HCT116 (cell line): ENCODE data around the gene FAM13A. TPM values are rescaled to one million over a fixed set of nuclear protein-coding genes. Genes with fewer than 3 reads are reported as not detected.

Source experiments
- ATAC-seq: fragments of 200-7000 bp; cut with Tn5 transposase; 2 replicates; pipeline ENCODE4 v1.9.1; 2020; ENCODE audit warnings: mild to moderate bottlenecking, moderate library complexity
- BruUV-seq: library from RNA; stranded (reverse); fragments of 400-500 nt; replicated peaks from 2 replicates; lab custom pipeline; 2021; lab: Mats Ljungman, UMichigan
- CTCF ChIA-PET: fragments of 300-600 bp; sonication (Branson Sonifier 250); formaldehyde crosslinking; loops from one replicate; lab custom pipeline; 2021; ENCODE audit warnings: antibody characterized with exemption; lab: Charles Lee
- POLR2A ChIA-PET: fragments of 300-600, 350-600 bp; sonication (Branson Sonifier 250); formaldehyde crosslinking; loops from one replicate; lab custom pipeline; 2021; ENCODE audit warnings: antibody characterized with exemption; lab: Charles Lee
- RAD21 ChIA-PET, 2 experiments: fragments of 300-600 bp; sonication (Branson Sonifier 250); formaldehyde crosslinking; loops; one replicate each; lab custom pipeline; 2023; ENCODE audit warnings: low total read pairs in 2 of 2; ENCODE audit not compliant: uncharacterized antibody in 2 of 2, unreplicated experiment in 2 of 2, low non-redundant PET in 1 of 2; lab: Charles Lee
- DNase-seq: peaks from one replicate; pipeline ENCODE4 v3.0.0-alpha.2; 2010; ENCODE audit warnings: low read depth, low spot score
- H2AFZ ChIP-seq: fragments of 200-600 bp; shearing (Covaris generic), sonication (generic); 2 replicates; pipeline ENCODE4 v1.6.1; 2017; ENCODE audit warnings: low read depth, mixed run types, mixed read lengths, antibody characterized with exemption, low read length; ENCODE audit not compliant: poor library complexity, severe bottlenecking
- H3K27ac ChIP-seq: 2 replicates; pipeline ENCODE4 v1.5.1; 2012; ENCODE audit warnings: low read depth, low read length
- H3K27me3 ChIP-seq: fragments of 200-600 bp; sonication (generic); 2 replicates; pipeline ENCODE4 v1.6.1; 2016; ENCODE audit warnings: mixed run types, low read length, mixed read lengths; ENCODE audit not compliant: insufficient read depth
- H3K36me3 ChIP-seq, 2 experiments: fragments of 200-500 bp in 1 of 2; fragments of 200-600 bp in 1 of 2; sonication (Bioruptor generic) in 1 of 2; sonication (generic) in 1 of 2; 2 replicates each; pipeline versions ENCODE4 v1.5.1 to v1.6.1; 2014 to 2016; ENCODE audit warnings: low read length in 2 of 2, inconsistent platforms in 1 of 2, mixed read lengths in 1 of 2, mixed run types in 1 of 2; ENCODE audit not compliant: insufficient read depth in 2 of 2, control insufficient read depth in 1 of 2
- H3K4me1 ChIP-seq, 2 experiments: fragments of 200-600 bp in 1 of 2; sonication (generic) in 1 of 2; 2 replicates each; pipeline versions ENCODE4 v1.5.1 to v1.6.1; 2012 to 2017; ENCODE audit warnings: low read length in 2 of 2, inconsistent platforms in 1 of 2, mild to moderate bottlenecking in 1 of 2, mixed read lengths in 1 of 2, mixed run types in 1 of 2, moderate library complexity in 1 of 2; ENCODE audit not compliant: insufficient read depth in 2 of 2, control insufficient read depth in 1 of 2
- H3K4me2 ChIP-seq: fragments of 200-600 bp; sonication (generic); 2 replicates; pipeline ENCODE4 v1.6.1; 2017; ENCODE audit warnings: mixed run types, low read length, mixed read lengths
- H3K4me3 ChIP-seq, 2 experiments: fragments of 200-600 bp in 1 of 2; sonication (generic) in 1 of 2; replicated peaks in 1 of 2; 2 replicates each; pipeline ENCODE4 v1.5.1; 2011 to 2016; ENCODE audit warnings: low read length in 2 of 2, control low read depth in 1 of 2, low read depth in 1 of 2, mild to moderate bottlenecking in 1 of 2, mixed read lengths in 1 of 2, mixed run types in 1 of 2
- H3K79me2 ChIP-seq: fragments of 200-600 bp; sonication (generic); 2 replicates; pipeline ENCODE4 v1.6.1; 2017; ENCODE audit warnings: mild to moderate bottlenecking, mixed run types, low read length, moderate library complexity, mixed read lengths; ENCODE audit not compliant: insufficient read depth
- H3K9ac ChIP-seq: fragments of 200-600 bp; sonication (generic); 2 replicates; pipeline ENCODE4 v1.6.1; 2016; ENCODE audit warnings: low read length, mixed read lengths
- H3K9me2 ChIP-seq: fragments of 200-600 bp; sonication (generic), shearing (Covaris generic); 2 replicates; pipeline ENCODE4 v1.6.1; 2017; ENCODE audit warnings: mixed run types, mild to moderate bottlenecking, moderate library complexity; ENCODE audit not compliant: insufficient read depth
- H3K9me3 ChIP-seq, 2 experiments: fragments of 200-500 bp in 1 of 2; fragments of 200-600 bp in 1 of 2; sonication (Bioruptor generic) in 1 of 2; sonication (generic) in 1 of 2; 2 replicates each; pipeline ENCODE4 v1.6.1; 2014 to 2017; ENCODE audit warnings: low read length in 2 of 2, mixed read lengths in 2 of 2, inconsistent platforms in 1 of 2, low read depth in 1 of 2, mild to moderate bottlenecking in 1 of 2, mixed run types in 1 of 2, moderate library complexity in 1 of 2; ENCODE audit not compliant: control insufficient read depth in 1 of 2, insufficient read depth in 1 of 2
- H4K20me1 ChIP-seq: fragments of 200-600 bp; sonication (generic), shearing (Covaris generic); 2 replicates; pipeline ENCODE4 v1.6.1; 2017; ENCODE audit warnings: mixed run types, mild to moderate bottlenecking, moderate library complexity; ENCODE audit not compliant: insufficient read depth
- CBX3 ChIP-seq: IDR thresholded peaks from 2 replicates; pipeline ENCODE4 v1.6.1; 2012; ENCODE audit warnings: low read depth
- CEBPB ChIP-seq: IDR thresholded peaks from 2 replicates; pipeline ENCODE4 v1.6.1; 2012; ENCODE audit warnings: low read depth
- CTCF ChIP-seq, 3 experiments: fragments of 200-600 bp in 1 of 3; sonication (generic) in 1 of 3; IDR thresholded peaks in 2 of 3; conservative IDR thresholded peaks in 1 of 3; 2 replicates each; pipeline ENCODE4 v1.5.1; 2012 to 2017; ENCODE audit warnings: low read depth in 2 of 3, low read length in 2 of 3, antibody characterized with exemption in 1 of 3, borderline replicate concordance in 1 of 3, control low read depth in 1 of 3, mild to moderate bottlenecking in 1 of 3, mixed read lengths in 1 of 3, mixed run types in 1 of 3, moderate library complexity in 1 of 3; ENCODE audit not compliant: insufficient read depth in 1 of 3
- ELF1 ChIP-seq: IDR thresholded peaks from 2 replicates; pipeline ENCODE4 v1.6.1; 2012; ENCODE audit warnings: low read depth, borderline replicate concordance
- EZH2 ChIP-seq: fragments of 200-600 bp; sonication (generic); IDR thresholded peaks from 2 replicates; pipeline ENCODE4 v1.6.1; 2017; ENCODE audit warnings: antibody characterized with exemption, mixed run types
- EZH2phosphoT487 ChIP-seq: fragments of 200-600 bp; IDR thresholded peaks from 2 replicates; pipeline ENCODE4 v1.6.1; 2018; ENCODE audit warnings: antibody characterized with exemption, borderline replicate concordance
- FOSL1 ChIP-seq: IDR thresholded peaks from 2 replicates; pipeline ENCODE4 v1.6.1; 2012; ENCODE audit warnings: low read depth
- POLR2AphosphoS5 ChIP-seq: IDR thresholded peaks from 2 replicates; pipeline ENCODE4 v1.6.1; 2011; ENCODE audit warnings: mild to moderate bottlenecking, low read depth, low read length, moderate library complexity
- RAD21 ChIP-seq: IDR thresholded peaks from 2 replicates; pipeline ENCODE4 v1.6.1; 2012; ENCODE audit warnings: low read depth, mild to moderate bottlenecking
- SIN3A ChIP-seq: IDR thresholded peaks from 2 replicates; pipeline ENCODE4 v1.6.1; 2012; ENCODE audit warnings: low read depth
- SP1 ChIP-seq: IDR thresholded peaks from 2 replicates; pipeline ENCODE4 v1.6.1; 2012; ENCODE audit warnings: low read depth
- TCF7L2 ChIP-seq: IDR thresholded peaks from 2 replicates; pipeline ENCODE4 v1.7.0; 2011; ENCODE audit warnings: borderline replicate concordance, inconsistent platforms; ENCODE audit not compliant: insufficient read depth, insufficient read length; ENCODE audit errors: extremely low read depth
- intact Hi-C: fragments of 100-400 bp; cut with micrococcal nuclease; formaldehyde crosslinking; loops from 2 replicates; pipeline ENCODE4 v1.10.0; 2022
- total RNA-seq: library from RNA; stranded (reverse); gene quantifications from one replicate; pipeline ENCODE4 v1.2.1, GENCODE V29; 2021; ENCODE audit not compliant: unreplicated experiment
- TF ChIP-seq, protein P1 (sequence below): IDR thresholded peaks from 2 replicates; pipeline ENCODE4 v1.6.1; 2012; ENCODE audit warnings: low read depth

Gene FAM13A
- total RNA-seq, 1 experiment from 2014 or later, result 17.2 TPM

DNA sequence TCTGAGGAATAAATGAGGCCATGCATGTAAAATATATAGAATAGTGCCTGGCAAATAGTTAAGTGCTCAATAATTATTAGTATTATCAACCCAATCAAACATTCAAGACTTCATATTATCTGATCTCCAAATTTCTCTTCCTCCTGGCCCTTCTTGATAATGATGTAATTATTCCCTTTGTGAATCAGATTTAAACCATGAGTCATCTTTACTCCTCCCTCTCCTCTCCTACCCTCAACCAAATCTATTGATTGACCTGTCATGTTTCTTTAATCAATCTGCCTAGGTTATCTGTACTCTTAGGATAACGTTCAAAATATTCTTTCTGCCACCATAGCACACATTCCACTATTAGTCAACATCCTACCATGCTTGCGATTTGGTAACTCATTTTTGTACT is 229.5 kb downstream of the FAM13A start:
- TF ChIP-seq CEBPB (no peak), SP1 (peak; percentile 22; the same call in 1 of the 2 replicates), TCF7L2 (no peak), EZH2 (no peak), FOSL1 (peak; percentile 61)
- RAD21 ChIA-PET, result no interaction called here
- BruUV-seq, result no TSS peak

GRCh38 chr4:88826771-88827170 is 230.2 kb downstream of the FAM13A start:
- intact Hi-C loops, result no loop called here
- ATAC-seq, result no peak
- H2AFZ ChIP-seq, result no peak overlapping the region
- no peak overlapping the region for H3K4me3 ChIP-seq
- no peaks in the 10 kb centered on the region for H3K36me3 ChIP-seq
- H3K9me2 ChIP-seq, result no peaks in the 10 kb centered on the region
- CTCF ChIA-PET, result no interaction called here
- no peaks in the 10 kb centered on the region for H3K79me2 ChIP-seq
- POLR2A ChIA-PET, result no interaction called here
- no peaks in the 10 kb centered on the region for H3K9me3 ChIP-seq
- RAD21 ChIA-PET, result no interaction called here
- H3K27me3 ChIP-seq, result no peaks in the 10 kb centered on the region
- no peak for DNase-seq
- no peak overlapping the region for H3K9ac ChIP-seq
- H4K20me1 ChIP-seq, result no peaks in the 10 kb centered on the region
- TF ChIP-seq CTCF (IDR thresholded peaks at IDR 0.05 in 2 of 3, conservative IDR thresholded peaks at IDR 0.05 in 1 of 3; ENCODE audit: borderline replicate concordance in 1 of 3, insufficient read depth in 1 of 3, low read depth in 2 of 3, low read length in 2 of 3), result no peak
- no peak for TF ChIP-seq RAD21
- no peak for TF ChIP-seq ELF1
- TF ChIP-seq POLR2AphosphoS5, result no peak
- TF ChIP-seq CBX3, result no peak
- no peak for TF ChIP-seq SIN3A
- TF ChIP-seq EZH2phosphoT487, result no peak
- TF ChIP-seq, protein P1, sequence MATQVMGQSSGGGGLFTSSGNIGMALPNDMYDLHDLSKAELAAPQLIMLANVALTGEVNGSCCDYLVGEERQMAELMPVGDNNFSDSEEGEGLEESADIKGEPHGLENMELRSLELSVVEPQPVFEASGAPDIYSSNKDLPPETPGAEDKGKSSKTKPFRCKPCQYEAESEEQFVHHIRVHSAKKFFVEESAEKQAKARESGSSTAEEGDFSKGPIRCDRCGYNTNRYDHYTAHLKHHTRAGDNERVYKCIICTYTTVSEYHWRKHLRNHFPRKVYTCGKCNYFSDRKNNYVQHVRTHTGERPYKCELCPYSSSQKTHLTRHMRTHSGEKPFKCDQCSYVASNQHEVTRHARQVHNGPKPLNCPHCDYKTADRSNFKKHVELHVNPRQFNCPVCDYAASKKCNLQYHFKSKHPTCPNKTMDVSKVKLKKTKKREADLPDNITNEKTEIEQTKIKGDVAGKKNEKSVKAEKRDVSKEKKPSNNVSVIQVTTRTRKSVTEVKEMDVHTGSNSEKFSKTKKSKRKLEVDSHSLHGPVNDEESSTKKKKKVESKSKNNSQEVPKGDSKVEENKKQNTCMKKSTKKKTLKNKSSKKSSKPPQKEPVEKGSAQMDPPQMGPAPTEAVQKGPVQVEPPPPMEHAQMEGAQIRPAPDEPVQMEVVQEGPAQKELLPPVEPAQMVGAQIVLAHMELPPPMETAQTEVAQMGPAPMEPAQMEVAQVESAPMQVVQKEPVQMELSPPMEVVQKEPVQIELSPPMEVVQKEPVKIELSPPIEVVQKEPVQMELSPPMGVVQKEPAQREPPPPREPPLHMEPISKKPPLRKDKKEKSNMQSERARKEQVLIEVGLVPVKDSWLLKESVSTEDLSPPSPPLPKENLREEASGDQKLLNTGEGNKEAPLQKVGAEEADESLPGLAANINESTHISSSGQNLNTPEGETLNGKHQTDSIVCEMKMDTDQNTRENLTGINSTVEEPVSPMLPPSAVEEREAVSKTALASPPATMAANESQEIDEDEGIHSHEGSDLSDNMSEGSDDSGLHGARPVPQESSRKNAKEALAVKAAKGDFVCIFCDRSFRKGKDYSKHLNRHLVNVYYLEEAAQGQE, result no peak
- TF ChIP-seq SP1, result no peak
- TF ChIP-seq TCF7L2, result no peak
- no TSS peak for BruUV-seq
- no peak overlapping the region for H3K27ac ChIP-seq
- H3K4me2 ChIP-seq, result no peak overlapping the region
- peaks cover 10 to 24% of the 10 kb centered on the region in 2 experiments; a peak in 3 of 4 replicates for H3K4me1 ChIP-seq

More for the DNA sequence above, 229.5 kb downstream of the FAM13A start:
- no peak overlapping the region for H2AFZ ChIP-seq
- H3K36me3 ChIP-seq, result no peaks in the 10 kb centered on the region
- DNase-seq (no peak), ATAC-seq (no peak)
- CTCF ChIA-PET, result no interaction called here
- H3K4me3 ChIP-seq, result no peak overlapping the region
- H3K27me3 ChIP-seq, result no peaks in the 10 kb centered on the region
- no peaks in the 10 kb centered on the region for H3K9me2 ChIP-seq
- no peak overlapping the region for H3K9ac ChIP-seq
- peaks cover 10 to 24% of the 10 kb centered on the region in 2 experiments; a peak in 3 of 4 replicates for H3K4me1 ChIP-seq
- no peaks in the 10 kb centered on the region for H3K79me2 ChIP-seq
- no peaks in the 10 kb centered on the region for H4K20me1 ChIP-seq
- H3K9me3 ChIP-seq, result no peaks in the 10 kb centered on the region
- H3K4me2 ChIP-seq, result 0 out of 2 replicates have a peak overlapping the region, but pooled peaks have one; percentile 3
- POLR2A ChIA-PET, result no interaction called here
- intact Hi-C loops, result no loop called here
- H3K27ac ChIP-seq, result no peak overlapping the region
